Measurements from ENCODE around the gene CACYBP. TPM values are rescaled to one million over a fixed set of nuclear protein-coding genes. Genes with fewer than 3 reads are reported as not detected.

Gene CACYBP
- total RNA-seq, 1 donor from 2014 or later, result 90.9 TPM

- ChIA-PET POLR2A (interaction anchor here (4.7 kb wide), 1 partner anchor 28 kb away, joined by 34 read pairs; the partner anchor contains the start of gene CACYBP), CTCF (interaction anchor here (2.2 kb wide), 1 partner anchor 11 kb away, joined by 9 read pairs; no protein-coding TSS in a partner anchor)
- DNase-seq (no peak), ATAC-seq (ENCODE audit: low read depth) (no peak)
- Mint-ChIP-seq H3K27ac (peak overlapping the region; percentile 46), H3K4me1 (peaks cover 42% of the 10 kb centered on the region), H3K27me3 (no peaks in the 10 kb centered on the region), H3K36me3 (ENCODE audit: low read depth) (peaks cover 44% of the 10 kb centered on the region), H3K9me3 (no peaks in the 10 kb centered on the region), H3K4me3 (no peak overlapping the region)
- intact Hi-C loops (cut with micrococcal nuclease), result no loop called here
- TF ChIP-seq CTCF (IDR thresholded peaks at IDR 0.05), result no peak
These were observed 28.3 kb upstream of the CACYBP start for GRCh38 chr1:174971466-174971865.

- peaks cover 45% of the 10 kb centered on the region for H3K4me1 Mint-ChIP-seq
- H3K27ac Mint-ChIP-seq, result peak overlapping the region; percentile 36
- no peak for TF ChIP-seq CTCF (IDR thresholded peaks at IDR 0.05)
- intact Hi-C loops (cut with micrococcal nuclease), result no loop called here
- CTCF ChIA-PET, result no interaction called here
- POLR2A ChIA-PET, result interaction anchor here (4.7 kb wide), 1 partner anchor 27 kb away, joined by 34 read pairs; the partner anchor contains the start of gene CACYBP
- DNase-seq, result no peak
- ATAC-seq (ENCODE audit: low read depth), result no peak
- no peak overlapping the region for H3K4me3 Mint-ChIP-seq
- H3K36me3 Mint-ChIP-seq (ENCODE audit: low read depth), result peaks cover 48% of the 10 kb centered on the region
- no peaks in the 10 kb centered on the region for H3K9me3 Mint-ChIP-seq
- no peaks in the 10 kb centered on the region for H3K27me3 Mint-ChIP-seq
These were observed 27.8 kb upstream of the CACYBP start for GRCh38 chr1:174971902-174972301.

DNA sequence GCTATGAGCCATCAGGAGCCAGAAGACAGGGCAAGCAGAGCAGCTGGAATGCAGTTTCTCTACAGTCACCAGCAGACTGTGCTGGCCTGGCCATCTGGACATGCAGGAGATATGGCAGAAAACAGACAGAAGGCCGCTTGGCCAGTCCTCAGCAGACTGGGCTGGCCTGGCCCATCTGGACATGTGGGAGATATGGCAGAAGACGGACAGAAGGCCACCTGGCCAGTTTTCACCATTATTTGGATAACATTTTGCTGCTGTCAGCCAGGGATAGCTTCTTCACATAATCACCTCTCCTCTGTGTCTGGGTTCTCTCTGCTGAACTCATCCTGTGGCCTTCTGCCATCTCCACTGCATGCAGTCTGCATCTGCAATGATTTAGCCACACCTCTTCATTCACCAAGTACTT is 25.0 kb upstream of the CACYBP start:
- Mint-ChIP-seq H3K27ac (no peak overlapping the region), H3K36me3 (ENCODE audit: low read depth) (peaks cover 55% of the 10 kb centered on the region), H3K4me3 (no peak overlapping the region), H3K9me3 (no peaks in the 10 kb centered on the region), H3K4me1 (peaks cover 18% of the 10 kb centered on the region), H3K27me3 (no peaks in the 10 kb centered on the region)
- CTCF ChIA-PET, result interaction anchor here (0.8 kb wide), 1 partner anchor 9 kb away, joined by 3 read pairs; no protein-coding TSS in a partner anchor
- no peak for TF ChIP-seq CTCF (IDR thresholded peaks at IDR 0.05)
- POLR2A ChIA-PET, result interaction anchor here (1.2 kb wide), 1 partner anchor 25 kb away, joined by 4 read pairs; the partner anchor contains the start of gene CACYBP
- DNase-seq, result no peak
- intact Hi-C loops (cut with micrococcal nuclease), result no loop called here
- ATAC-seq (ENCODE audit: low read depth), result no peak

DNA sequence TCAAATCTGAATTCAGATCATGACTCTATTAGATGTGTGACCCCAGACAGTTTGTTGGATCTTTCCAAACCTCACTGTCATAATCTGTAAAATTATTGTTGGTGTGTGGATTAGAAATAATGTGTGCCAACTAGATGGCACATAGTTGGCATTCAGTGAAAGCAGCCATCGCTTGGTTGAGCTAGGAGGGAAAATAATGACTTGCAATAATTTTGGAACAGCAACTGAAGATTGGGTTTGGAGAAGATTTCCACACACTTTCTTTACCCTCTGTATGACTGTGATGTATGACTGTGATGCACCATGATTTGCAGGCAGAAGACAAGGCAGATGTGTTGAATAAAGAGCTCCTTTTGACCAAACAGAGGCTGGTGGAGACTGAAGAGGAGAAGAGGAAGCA is 24.0 kb upstream of the CACYBP start:
- intact Hi-C loops (cut with micrococcal nuclease), result no loop called here
- POLR2A ChIA-PET, result no interaction called here
- H3K36me3 Mint-ChIP-seq (ENCODE audit: low read depth), result peaks cover 55% of the 10 kb centered on the region
- no peak overlapping the region for H3K27ac Mint-ChIP-seq
- TF ChIP-seq CTCF (IDR thresholded peaks at IDR 0.05), result no peak
- DNase-seq (no peak), ATAC-seq (ENCODE audit: low read depth) (no peak)
- H3K27me3 Mint-ChIP-seq, result no peaks in the 10 kb centered on the region
- H3K9me3 Mint-ChIP-seq, result no peaks in the 10 kb centered on the region
- peaks cover 20% of the 10 kb centered on the region for H3K4me1 Mint-ChIP-seq
- no peak overlapping the region for H3K4me3 Mint-ChIP-seq
- CTCF ChIA-PET, result no interaction called here

DNA sequence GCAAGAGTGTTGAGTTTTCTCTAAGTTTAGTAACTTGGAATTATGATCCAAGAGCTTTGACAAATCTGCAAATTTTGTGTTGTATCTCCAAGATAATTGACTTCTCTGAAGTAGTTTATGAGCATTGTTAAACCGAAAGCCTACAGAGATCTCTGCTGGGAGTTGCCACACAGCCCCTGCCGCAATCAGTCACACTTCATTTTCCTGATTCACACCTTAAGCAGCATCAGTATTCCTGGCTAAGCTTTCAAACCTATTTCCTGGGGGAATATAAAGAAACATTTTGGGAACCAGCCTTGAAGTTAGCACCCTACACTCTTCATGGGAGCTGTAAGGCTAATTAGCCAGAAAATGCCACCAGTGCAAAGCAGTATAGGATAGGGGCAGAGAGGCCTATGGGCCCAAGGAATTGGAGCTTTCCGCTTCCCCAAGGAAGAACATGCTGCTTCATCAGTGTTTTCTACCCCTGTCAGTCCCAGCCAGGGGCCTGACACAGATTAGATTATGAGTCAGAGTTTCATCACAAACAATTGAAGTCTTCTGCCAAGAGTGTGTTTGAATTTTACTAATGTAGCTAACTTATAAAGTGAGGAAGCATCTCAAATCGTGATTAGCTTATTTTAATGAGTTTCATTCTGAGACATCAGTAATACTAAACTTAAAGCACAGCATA is 23.2 kb upstream of the CACYBP start:
- no peak for TF ChIP-seq CTCF (IDR thresholded peaks at IDR 0.05)
- no peak for ATAC-seq (ENCODE audit: low read depth)
- ChIA-PET CTCF (no interaction called here), POLR2A (interaction anchor here (0.7 to 0.9 kb wide), 2 partner anchors 22 to 23 kb away, joined by 3 read pairs; partner anchors contain the start of gene CACYBP)
- Mint-ChIP-seq H3K9me3 (no peaks in the 10 kb centered on the region), H3K27ac (peak overlapping the region; percentile 7), H3K4me3 (no peak overlapping the region), H3K27me3 (no peaks in the 10 kb centered on the region), H3K4me1 (peaks cover 20% of the 10 kb centered on the region), H3K36me3 (ENCODE audit: low read depth) (peaks cover 56% of the 10 kb centered on the region)
- intact Hi-C loops (cut with micrococcal nuclease), result no loop called here
- no peak for DNase-seq
